GM18520 (cell line): ENCODE measurements around the gene COLGALT1.
A peak's percentile ranks its signal among the peaks of the same experiment; 100 is the strongest.
"Not testable (repeated sequence)": the region's sequence is repeated elsewhere in the genome, so short reads cannot be mapped to it uniquely, and the experiment has no call there.

ENCODE experiments used
- ATAC-seq: cut with Tn5 transposase; IDR thresholded peaks from one replicate; pipeline ENCODE4 v1.9.1; 2021; ENCODE audit not compliant: unreplicated experiment

COLGALT1 gene

DNA sequence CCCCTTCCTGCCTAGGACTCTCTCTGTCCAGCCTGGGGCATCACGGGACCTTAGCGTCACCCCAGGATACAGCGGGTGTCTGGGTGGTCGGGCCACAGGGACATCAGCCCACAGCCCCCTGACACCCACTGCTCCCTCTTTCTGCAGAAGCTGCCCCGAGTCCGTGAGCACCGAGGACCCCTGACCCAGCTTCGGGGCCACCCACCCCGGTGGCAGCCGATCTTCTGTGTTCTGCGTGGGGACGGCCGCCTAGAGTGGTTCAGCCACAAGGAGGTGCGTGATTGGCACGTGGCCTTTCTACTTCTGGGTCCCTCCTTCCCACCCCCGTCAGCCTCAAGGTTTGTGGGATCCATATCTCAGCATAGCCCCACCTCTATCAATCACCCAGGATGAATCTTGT is 23.3 kb upstream of the COLGALT1 start:
- ATAC-seq = no peak

DNA sequence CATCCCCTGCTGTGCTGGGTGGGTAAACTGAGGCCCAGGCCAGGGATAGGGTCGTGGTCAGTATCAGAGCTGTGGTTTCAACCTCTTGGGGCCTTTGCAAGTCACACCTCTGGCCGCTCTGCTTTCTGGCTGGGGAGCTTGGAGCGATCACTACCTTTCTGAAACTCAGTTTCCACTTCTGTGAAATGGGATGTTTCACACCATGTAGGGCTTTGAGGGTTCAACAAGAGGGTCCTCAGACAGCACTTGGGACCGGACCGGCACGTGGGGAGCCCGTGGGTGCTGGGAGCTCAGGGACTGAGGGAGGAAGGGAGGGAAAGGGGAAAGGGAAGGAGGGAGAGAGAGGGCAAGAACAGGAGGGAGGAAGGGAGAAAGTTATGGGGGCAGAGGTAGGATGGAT is 22.9 kb upstream of the COLGALT1 start:
- no peak for ATAC-seq

DNA sequence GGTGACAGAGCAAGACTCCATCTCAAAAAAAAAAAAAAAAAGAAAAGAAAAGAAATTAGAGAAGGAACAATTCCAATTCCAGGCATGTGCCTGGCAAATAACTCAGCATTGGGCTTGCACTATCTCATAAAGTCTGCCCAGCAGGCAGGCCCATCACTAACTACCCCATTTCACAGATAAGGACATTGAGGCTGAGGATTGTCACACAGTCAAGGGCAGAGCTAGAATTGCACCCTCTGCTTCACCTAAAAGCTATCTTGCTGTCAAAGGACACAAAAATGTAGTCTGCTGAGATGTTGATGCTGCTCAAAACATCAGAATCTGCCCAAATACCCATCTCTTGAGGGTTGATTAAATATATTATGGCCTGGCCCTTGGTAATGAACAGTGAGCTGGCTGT is 20.7 kb upstream of the COLGALT1 start:
- ATAC-seq = no peak

DNA sequence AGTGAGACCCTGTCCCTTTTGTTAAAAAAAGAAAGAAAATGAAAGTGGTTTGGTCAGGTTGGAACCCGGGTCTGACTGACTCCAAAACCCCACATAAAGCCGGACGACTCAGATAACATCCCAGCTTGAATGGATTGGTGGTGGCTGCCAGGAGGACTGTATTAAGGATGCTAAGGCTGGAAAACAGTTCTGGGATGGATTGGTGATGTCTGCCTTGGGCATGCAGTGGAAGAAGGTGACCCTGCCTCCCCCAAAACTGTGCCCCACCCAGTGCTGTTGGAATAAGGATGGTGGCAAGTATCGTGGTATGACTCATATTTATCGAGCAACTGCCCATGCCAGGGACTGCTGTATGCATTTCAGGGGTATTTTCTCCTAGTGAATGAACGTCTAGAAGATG is 18.5 kb upstream of the COLGALT1 start:
- no peak for ATAC-seq

DNA sequence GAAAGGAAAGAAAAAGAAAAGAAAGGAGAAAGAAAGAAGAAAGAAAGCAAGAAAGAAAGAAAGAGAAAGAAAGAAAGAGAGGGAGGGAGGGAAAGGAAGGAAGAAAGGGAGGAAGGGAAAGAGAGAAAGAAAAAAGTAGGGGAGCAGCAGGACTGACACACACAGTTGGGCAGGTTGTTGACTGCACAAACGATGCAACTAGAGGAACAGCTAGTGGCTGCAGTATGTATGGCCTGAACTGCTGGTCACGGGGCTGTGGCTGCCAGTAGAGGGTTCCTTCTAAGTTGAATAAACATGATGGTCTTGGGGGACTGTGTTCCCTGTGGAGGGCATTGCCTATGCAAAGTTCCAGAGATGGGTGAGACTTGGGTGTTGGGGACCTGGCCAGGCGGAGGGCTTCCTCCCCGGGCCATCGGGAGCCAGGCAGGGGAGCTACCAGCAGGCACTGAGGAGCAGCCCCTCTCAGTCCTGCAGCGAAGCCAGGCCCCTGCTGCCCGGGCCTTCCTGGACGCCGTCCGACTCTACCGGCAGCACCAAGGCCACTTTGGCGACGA is 16.7 kb upstream of the COLGALT1 start:
- no peak for ATAC-seq

DNA sequence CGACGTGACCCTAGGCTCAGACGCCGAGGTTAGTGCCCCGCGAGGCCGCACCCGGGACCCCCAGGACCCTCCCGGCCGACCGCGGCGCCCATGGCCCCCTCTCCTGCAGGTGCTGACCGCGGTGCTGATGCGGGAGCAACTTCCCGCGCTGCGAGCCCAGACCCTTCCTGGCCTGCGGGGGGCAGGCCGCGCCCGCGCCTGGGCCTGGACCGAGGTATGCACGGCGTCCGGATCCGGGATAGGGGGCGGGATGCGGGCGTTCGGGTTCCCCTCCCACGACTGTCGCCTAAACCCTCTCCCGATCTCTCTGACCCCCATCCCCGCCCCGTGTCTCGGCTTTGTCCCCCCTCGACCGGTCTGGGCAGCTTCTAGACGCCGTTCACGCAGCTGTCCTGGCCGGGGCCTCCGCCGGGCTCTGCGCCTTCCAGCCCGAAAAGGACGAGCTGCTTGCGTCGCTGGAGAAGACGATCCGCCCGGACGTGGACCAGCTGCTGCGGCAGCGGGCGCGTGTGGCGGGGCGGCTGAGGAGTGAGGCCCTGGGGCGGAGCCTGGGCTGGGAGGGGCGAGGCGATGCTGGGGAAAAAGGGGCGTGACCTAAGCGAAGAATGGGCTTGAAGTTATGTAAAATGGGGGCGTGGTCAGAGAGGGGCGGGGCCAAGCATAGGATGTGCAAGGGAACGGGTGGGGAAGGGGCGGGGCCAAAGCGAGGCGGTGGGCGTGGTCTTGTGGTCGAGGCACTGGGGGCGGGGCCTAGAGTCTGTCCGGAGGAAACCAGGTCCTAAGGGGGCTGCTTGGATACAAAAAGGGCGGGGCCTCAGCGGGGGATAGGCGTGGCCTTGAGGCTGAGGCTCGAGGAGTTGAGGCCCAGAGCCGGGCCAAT is 16.0 kb upstream of the COLGALT1 start:
- no peak for ATAC-seq

DNA sequence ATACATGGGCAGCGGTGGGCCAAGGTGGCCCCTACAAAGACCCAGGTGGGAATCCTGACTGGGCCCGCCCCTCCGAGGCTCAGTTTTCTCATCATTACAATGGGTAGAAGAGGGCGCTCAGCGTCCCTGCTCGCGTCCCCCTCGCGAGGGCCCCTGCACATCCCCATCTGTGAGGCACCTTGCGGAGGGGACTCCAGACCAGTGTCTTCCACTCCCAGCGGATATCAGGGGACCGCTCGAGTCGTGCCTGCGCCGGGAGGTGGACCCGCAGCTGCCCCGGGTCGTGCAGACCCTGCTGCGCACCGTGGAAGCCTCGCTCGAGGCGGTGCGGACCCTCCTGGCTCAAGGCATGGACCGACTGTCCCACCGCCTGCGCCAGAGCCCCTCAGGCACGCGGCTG is 15.3 kb upstream of the COLGALT1 start:
- no peak for ATAC-seq

DNA sequence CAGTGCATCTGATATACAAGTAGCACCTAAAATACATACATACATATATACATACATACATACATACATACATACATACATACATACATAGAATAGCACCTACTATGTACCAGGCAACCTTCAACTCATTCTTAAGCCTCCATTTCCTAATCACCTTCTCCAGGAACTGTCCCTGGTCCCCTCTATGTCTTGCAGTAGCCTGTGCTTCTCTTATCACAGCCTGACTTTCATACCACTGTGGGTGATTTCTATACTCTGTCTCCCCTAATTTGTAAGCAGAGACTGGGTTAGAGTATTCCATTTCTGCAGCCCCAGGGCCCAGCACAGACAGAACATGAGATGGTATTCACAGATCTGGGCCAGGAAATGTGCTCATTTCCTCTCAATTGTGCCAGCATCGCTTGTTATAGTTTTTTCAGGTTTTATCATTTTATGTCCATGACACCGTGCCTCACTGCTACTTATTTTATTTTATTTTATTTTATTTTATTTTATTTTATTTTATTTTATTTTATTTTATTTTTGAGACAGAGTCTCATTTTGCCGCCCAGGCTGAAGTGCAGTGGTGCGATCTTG is 14.2 kb upstream of the COLGALT1 start:
- no peak for ATAC-seq

DNA sequence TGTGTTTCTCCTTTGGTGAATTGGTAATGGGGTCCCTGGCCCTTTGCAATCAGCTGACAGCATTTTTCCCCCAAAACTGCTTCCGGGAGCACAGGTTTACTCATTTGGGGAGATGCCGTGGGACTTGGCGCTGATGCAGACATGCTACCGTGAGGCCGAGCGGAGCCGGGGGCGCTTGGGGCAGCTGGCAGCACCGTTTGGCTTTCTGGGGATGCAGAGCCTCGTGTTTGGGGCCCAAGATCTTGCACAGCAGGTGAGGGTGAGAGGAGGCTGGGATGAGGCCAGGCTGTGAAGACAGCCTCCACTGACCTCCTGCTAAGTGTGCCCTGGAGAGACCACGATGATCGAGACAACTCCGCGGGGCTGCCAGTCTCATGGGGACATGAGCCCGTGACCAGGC is 13.4 kb upstream of the COLGALT1 start:
- no peak for ATAC-seq

DNA sequence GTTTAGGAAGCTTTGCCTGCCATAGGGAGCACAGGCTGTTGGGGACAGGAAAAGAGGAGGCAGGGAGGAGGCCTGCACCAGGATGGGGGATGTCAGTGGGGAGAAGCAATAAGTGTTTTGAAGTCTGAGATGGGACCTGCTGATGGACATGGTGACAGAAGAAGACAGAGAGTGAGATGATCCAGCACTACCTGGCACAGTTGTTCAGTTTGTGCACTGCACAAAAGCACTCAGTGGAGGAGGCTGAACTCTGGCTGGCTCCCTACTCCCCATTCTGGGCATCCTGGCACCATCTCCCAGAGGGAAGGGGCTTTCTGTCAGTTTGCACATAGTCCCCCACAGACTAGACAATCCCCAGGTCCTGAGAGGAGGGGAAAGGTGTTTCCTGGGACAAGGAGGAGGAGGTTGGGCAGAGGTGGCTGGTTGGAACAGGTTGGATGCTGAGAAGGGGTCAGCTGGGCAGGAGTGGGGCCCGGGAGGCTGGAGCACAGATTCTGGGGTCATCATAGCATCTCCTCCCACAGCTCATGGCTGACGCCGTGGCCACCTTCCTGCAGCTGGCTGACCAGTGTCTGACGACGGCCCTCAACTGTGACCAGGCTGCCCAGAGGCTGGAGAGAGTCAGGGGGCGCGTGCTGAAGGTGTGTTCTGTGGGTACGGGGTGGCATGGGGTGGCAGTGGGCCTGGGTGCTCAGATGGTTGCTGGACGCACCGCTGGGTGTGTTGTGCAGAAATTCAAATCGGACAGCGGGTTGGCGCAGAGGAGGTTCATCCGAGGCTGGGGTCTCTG is 12.5 kb upstream of the COLGALT1 start:
- no peak for ATAC-seq

DNA sequence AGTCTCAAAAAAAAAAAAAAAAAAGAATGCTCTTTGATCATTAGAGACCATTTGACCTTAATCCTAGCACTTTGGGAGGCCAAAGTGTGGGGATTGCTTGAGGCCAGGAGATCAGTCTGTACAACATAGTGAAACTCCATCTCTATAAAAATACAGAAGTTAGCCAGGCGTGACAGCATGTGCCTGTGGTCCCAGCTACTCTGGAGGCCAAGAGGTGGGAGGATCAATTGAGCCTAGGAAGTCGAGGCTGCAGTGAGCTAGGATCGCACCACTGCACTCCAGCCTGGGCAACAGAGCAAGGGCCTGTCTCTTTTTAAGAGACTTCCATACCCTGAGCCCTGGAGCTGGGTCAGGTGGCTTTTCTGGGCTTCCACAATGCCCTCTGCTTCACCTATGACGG is 11.5 kb upstream of the COLGALT1 start:
- no peak for ATAC-seq

DNA sequence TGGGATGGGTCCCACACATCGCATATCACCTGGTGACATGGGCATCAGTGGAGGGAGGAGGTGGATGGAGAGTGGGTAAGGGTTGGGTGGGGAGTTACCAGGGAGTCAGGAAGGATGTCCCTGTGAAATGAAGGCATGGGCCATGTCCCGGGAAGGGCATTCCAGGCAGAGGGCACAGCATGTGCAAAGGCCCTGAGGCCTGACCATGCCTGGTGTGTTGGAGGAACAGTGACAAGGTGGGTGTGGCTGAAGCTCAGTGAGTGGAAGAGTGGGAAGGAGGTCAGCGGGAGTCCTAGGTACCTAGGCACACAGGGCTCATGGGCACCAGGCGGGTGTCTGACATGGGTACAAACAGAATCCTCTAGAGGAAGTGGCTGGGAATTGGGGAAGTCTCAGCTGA is 11.0 kb upstream of the COLGALT1 start:
- no peak for ATAC-seq

DNA sequence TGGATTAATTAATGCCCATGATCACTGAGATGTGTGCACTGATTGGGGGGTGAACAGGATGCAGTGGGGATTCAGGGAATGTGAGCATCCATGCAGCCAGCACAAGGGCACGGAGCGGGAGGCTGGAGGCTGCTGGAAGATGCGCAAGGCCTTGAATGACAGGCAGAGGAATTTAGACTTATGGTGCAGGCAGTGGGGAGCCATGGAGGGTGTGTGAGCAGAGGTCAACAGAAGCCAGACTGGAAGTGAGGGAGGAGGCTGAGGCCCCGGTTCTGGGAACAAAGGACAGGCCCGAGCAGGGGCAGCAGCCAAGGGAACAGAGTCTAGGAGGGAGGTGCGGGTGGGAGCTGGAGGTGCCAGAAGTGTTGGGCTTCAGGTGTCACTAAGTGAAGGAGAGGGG is 7.3 kb upstream of the COLGALT1 start:
- no peak for ATAC-seq

DNA sequence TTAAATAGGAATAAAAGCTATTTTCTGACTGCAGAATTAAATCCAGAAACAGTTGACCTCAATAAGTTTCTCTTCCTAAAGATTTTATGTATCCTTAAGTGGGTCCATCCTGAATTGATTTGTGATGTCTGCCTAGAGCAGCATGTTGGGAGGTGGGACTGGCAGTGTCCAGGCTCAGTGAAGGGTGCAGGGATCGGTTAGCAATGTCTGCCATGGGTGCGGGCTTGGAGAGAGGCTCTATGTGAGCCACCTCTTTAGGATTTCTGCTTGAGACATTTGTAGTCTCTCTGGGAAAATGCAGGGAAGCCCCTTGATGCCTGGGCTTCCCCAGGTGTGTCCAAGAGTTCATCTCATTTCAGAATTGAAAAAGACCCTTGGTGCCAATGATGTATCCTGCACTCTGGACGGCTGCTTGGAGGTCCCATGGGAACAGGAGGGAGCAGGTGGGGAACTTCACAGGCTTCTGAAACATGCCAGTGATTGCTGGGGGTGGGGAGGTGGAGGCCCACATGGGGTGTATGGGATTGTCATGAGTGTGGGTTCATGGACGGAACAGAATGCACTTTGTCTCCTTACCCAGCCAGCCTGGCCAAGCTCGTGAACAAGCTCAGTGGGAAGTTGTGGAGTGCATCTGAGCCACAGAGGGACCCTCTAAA is 6.2 kb upstream of the COLGALT1 start:
- ATAC-seq = no peak

DNA sequence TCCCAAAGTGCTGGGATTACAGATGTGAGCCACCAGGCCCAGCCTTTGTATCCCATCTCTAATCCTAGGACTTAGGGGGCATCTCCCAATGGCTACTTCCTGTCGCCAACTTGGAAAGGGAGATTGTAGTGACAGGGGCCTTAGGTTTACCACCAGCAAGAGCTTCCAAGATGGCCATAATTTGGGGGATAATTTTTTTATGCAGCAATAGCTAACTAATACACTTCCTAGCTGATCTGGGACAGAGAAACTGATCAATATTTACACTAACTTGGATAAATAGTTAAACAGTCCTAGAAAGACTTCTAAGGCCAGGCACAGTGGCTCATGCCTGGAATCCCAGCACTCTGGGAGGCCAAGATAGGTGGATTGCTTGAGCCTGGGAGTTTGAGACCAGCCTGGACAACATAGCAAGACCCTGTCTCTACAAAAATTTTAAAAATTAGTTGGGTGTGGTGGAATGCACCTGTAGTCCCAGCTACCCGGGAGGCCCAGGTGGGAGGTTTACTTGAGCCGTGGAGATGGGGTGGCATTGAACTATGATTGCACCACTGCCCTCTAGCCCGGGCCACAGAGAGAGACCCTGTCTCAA is 5.3 kb upstream of the COLGALT1 start:
- no peak for ATAC-seq

DNA sequence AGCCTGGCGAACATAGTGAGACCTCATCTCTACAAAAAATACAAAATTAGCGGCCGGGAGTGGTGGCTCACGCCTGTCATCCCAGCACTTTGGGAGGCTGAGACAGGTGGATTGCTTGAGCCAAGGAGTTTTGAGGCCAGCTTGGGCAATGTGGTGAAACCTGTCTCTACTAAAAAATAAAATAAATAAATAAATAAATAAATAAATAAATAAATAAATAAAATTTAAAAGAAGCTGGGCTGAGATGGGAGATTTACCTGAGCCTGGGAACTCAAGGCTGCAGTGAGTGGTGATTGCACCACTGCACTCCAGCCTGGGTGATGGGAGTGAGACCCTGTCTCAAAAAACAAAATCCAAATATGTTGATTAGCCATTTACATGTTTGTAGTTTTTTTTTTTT is 2.7 kb upstream of the COLGALT1 start:
- not testable (repeated sequence) for ATAC-seq

DNA sequence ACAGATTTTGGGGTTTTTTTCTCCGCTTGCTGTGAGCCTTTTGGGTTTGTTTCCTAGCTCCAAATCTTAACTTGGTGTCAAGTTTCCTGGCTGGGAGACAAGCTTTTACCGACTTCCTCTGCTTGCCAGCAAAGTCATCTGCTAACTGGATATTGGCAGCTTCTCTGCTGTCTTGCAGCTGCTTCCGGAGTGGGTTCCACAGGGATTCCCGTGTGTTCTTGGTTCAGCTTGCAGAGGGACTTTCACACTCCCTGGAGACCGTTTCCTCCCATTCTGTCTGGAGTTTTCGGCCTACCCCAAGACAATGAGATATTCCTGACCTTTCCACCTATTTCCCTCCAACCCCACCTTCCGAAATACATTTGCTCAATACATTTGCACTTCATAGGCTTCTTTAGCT is 2.2 kb upstream of the COLGALT1 start:
- ATAC-seq = no peak

DNA sequence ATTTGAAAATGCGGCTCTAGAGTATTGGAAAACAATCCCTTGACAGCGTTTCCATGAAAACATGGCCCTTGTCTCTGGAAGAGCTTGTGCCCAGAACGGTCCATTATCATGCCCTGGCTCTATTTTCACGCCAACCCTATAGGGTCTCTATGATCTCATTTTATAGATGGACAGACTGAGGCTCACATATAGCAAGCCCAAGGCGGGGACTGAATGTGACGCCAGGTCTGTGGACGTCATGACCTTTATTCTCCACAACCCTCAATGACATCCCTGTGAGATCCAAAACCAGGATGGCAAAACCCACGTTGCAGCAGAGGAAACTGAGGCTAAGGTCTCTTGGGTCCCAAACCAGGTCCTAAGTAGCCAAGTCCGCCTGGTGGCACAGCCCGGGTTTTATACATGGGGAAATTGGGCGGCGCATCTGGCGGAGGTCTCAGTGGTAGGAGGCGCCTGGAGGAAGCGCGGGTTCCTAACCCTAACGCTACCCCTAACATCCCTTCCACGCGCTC is 425 bp upstream of the COLGALT1 start:
- no peak for ATAC-seq

DNA sequence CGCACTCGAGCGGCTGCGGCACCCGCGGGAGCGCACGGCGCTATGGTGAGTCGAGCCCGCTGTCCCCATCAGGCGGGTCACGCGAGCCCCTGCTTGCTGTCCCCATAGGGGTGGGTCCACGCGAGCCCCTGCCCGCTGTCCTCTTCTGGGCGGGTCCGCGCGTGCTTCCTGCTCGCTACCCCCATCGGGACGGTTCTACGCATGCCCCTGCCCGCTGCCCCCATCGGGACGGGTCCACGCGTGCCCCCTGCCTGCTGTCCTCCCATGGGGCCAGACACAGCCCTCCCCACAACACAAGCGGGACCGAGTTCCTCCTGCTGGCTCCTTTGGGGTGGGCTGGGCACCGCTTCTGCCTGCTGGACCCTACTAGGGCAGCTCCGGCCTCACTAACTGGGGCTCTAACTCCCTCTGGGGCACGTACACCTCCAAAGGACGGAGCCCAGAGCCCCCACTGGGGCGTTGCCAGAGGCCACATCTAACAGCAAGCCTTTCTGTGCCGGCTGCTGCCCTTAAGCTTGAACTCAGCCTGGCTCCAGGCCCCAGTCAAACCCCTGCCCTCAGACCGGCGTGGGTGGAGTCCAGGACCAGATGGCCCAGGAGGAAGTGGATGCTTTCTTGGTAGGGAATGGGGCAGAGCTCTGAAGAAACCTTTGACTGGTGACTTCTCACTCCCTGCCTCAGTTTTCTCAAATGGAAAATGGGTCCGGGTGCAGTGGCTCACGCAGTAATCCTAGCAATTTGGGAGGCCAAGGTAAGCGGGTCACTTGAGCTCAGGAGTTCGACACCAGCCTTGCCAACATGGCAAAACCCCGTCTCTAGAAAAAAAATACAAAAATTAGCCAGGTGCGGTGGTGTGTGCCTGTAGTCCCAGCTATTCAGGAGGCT is 722 bp downstream of the COLGALT1 start:
- ATAC-seq = peak; percentile 25

DNA sequence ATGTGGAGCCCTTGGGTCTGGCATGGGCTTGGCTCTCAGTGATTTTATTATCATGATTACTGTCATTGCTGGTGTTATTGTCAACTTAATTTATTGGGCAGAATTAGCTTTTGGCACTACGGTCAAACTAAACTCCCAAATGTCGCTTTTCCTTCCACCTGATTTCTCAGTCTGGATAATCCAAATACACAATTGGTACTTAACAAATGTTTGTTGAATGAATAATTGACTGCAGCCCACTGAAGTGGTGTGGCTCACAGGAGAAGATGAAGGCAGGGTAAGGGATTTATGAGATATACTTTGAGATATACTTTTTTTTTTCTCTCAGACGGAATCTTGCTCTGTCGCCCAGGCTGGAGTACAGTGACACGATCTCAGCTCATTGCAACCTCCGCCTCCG is 1.5 kb downstream of the COLGALT1 start:
- ATAC-seq = no peak
